ENCODE measurements around the gene LIAS.
"Not testable (repeated sequence)": the region's sequence is repeated elsewhere in the genome, so short reads cannot be mapped to it uniquely, and the experiment has no call there.

LIAS gene

DNA sequence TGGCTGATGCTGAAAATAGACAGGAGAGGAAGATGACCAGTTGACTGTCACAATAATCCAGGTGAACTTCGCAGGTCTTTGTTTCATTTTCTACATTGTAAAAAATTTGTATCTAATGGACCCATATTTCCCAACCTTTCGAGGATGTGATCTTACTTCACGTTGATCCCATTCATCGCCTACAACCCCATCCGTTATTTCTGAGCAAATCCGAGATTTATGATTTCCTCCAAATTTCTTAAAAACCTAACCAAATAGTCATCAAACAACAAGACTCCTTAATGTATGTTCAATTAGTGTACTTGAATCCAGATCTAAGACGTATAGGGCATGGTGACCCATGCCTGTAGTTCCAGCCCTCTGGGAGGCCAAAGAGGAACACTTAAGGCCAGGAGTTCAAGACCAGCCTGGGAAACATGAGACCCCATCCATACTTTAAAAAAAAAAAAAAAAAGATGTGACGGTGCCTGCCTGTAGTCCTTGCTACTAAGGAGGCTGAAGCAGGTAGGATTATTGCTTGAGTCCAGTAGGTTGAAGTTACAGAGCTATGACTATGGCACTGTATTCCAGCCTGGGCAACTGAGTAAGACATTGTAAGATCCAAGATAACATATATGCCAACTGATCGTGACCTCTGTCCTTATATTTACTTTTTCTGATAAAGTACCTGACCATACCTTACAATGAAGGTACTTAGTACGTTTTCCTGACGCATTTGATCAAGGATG lies 5.8 kb upstream of the LIAS start:
- in situ Hi-C loops (cut with MboI; ENCODE audit: low sequenced_read_pairs) = no loop called here

DNA sequence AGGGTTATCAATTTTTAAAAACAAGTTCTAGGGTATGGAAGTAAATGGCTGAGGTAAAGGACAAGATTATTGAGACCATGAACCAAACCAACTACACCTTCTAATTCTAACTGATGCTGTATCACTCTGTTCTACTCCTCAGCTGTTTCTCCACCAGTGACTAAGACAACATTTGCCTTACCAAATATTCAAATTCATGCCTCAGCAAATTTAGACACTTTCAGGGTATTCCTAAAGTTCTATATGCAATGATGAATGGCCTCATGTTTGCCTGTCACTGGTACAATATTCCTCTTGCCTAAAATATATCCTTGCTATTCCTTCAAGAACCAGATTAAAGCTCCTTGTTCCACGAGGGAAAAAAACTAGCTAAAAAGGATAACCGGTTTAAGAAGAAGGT lies 5.1 kb upstream of the LIAS start:
- in situ Hi-C loops (cut with MboI; ENCODE audit: low sequenced_read_pairs) = no loop called here

DNA sequence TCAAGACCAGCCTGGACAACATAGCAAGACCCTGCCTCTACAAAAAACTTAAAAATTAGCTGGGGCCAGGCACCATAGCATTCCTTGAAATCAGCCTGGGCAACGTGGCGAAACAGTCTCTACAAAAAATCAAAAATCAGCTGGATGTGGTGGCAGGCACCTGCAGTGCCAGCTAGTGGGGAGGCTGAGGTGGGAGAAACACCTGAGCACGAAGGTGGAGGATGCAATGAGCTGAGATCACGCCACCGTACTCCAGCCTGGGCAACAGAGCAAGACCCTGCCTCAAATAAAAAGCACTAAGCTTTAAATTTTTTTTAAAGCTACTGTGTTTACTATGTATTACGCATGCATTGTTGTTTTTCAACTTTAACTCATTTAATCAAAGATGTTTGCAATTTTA lies 3.4 kb upstream of the LIAS start:
- in situ Hi-C loops (cut with MboI; ENCODE audit: low sequenced_read_pairs) = no loop called here

DNA sequence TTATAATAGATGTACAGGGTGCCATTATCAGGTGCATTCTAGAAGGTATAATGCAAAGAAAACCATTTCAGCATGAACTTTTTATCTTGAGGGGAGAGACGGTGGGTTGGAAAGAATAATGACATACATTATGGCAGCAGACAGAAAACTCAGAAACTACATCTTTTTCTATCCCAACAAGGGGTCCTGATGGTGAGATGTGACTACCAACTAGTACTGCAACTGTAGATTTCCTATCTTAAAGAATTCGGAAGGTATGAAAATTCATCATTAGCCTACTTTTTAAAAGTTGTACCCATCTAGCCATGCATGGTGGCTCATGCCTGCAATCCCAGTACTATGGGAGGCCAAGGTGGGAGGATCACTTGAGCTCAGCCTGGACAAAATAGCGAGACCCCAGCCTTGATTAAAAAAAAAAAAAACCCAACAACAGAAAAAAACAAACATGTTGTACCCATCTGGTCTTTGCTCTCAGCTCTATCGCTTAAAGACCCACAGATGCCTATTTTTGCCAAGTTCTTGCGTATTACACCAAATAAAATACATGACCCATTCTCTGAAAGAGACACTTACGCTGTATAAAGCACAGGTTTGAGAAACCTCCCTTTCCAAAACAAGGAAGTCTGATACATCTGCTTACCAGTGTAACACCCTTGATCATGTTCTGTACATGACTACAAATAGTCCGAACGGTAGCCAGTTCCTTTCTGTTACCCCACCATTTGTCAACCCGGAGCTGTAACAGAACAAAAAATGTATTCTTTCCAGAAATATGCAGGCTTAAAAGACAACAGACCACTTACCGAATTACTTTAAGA lies 1.7 kb upstream of the LIAS start:
- in situ Hi-C loops (cut with MboI; ENCODE audit: low sequenced_read_pairs) = no loop called here

DNA sequence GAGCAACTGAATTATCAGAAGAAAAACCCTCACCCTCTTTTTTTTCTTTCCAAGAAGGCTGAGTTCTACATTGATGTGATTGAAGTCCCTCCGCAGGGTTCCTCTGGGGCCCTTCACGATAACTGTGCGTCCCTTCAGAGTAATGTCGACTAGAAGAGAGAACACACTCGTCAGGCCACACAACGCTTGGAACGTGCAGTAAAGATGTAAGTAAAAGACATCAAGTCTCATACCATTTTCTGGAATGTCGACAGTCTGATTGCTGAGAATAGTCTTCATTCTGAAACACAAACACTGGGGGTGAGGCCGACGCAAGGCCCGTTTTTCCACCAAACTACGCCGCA lies 723 bp upstream of the LIAS start:
- in situ Hi-C loops (cut with MboI; ENCODE audit: low sequenced_read_pairs) = not testable (repeated sequence)

DNA sequence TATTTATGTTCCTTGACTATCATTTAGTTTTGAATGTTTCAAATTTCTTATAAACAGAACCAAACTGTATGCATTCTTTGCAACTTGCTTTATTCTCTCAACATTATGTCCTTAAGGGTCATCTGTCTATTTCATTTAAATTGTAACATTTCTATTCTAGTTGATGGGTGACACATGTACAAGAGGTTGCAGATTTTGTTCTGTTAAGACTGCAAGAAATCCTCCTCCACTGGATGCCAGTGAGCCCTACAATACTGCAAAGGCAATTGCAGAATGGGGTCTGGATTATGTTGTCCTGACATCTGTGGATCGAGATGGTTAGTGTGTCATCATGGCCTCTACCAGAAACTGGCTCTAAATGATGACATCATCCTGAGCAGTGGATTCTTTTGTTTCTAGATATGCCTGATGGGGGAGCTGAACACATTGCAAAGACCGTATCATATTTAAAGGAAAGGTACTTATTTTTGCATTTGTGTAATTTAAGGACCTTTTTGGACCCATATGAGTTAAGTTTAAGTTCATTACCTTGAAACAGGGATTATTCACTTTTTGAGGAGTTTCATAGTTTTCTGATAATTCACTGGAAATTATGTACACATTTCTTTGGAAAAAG lies 6.1 kb downstream of the LIAS start:
- in situ Hi-C loops (cut with MboI; ENCODE audit: low sequenced_read_pairs) = no loop called here

DNA sequence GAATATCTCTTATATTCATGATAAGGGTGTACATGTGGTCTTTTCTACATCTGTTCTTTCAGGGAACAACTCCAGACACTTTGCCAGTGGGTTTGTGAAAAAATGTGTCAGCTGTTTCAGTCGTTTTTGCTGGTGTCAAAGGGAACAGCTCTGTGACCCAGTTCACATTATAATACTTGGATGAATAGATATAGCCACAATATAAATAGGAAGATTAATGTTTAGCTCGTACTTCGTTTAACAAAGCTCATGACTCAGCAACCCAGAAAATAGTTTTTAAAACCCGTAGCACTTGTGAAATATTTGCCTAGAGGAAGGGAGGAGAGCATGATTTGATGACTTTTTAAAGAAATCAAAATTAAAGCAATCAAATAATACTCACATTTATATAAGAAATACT lies 7.9 kb downstream of the LIAS start:
- in situ Hi-C loops (cut with MboI; ENCODE audit: low sequenced_read_pairs) = no loop called here

DNA sequence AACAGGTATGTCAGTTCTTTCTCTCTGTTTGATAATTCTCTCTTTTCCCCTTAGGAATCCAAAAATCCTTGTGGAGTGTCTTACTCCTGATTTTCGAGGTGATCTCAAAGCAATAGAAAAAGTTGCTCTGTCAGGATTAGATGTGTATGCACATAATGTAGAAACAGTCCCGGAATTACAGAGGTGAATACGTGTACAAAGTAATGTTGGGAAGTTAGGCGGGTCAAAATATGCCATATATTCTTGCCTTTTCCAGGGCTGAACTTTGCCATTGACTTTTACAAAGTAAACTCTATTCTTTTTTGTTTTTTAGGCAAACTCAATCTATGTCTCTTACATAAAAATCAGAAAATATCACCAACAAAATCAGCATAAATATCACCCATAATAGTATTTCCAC lies 8.6 kb downstream of the LIAS start:
- in situ Hi-C loops (cut with MboI; ENCODE audit: low sequenced_read_pairs) = no loop called here

DNA sequence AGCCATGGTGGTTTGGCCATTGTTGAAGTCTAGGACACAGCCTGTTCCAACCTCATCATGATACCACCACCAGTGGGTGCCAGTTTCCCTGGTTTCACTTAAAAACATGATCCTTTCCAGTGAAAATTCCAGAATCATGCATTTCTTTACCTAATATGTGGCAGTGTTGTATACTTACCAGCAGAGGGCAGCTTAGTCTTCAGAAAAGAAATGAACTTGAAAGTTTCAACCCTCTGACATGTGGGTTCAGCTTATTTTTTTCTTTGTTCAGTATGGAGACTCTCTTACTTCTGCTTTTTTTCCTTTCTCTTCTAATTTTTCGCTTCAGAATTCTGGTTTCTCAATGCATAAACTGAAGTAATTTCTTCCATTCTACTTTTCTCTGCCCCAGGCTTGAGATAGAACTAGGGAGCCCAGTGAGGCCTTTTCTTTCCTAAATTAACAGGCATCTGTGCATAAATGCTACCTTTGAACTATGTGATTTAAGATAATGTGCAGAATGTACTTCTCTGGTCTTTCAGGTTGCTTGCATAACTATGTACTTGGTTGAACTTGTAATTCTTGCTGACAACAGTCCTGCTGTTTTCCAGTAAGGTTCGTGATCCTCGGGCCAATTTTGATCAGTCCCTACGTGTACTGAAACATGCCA lies 10.7 kb downstream of the LIAS start:
- in situ Hi-C loops (cut with MboI; ENCODE audit: low sequenced_read_pairs) = no loop called here

DNA sequence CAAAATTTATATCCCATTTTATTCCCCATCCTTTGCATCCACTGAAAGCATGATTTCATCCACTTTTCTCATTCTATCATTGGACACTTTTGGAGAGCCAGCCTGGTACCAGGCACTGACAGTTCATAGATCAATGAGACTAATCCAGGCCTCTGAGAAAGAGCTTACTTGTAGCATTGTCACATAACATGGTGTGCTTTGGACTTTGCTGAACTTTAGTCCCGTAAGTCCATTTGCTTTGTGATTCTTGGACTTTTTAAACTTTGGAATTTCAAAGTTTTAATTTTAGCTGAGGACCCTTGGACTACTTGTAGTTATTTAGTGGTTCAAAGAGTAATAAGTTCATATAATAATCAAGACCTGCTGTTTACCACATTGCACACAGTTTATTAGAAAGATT lies 11.5 kb downstream of the LIAS start:
- in situ Hi-C loops (cut with MboI; ENCODE audit: low sequenced_read_pairs) = no loop called here

DNA sequence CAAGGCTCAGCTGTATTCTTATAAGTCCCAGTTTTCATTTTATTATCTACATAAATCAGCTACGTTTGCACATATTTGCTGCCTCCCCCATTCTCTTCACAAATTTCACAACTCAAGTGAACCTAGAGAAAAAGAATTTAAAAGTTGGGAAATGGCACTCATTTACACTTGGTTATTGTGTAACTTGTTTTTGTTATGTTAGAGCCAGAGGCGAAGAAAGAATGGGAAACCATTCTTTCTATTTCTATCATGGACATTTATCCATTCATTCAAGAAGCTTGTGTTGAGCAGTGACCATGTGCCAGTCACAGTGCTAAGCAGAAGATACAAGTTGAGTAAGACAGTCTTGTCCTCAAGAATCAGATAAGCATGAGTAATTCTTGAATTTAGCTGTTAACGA lies 13.5 kb downstream of the LIAS start:
- in situ Hi-C loops (cut with MboI; ENCODE audit: low sequenced_read_pairs) = no loop called here

DNA sequence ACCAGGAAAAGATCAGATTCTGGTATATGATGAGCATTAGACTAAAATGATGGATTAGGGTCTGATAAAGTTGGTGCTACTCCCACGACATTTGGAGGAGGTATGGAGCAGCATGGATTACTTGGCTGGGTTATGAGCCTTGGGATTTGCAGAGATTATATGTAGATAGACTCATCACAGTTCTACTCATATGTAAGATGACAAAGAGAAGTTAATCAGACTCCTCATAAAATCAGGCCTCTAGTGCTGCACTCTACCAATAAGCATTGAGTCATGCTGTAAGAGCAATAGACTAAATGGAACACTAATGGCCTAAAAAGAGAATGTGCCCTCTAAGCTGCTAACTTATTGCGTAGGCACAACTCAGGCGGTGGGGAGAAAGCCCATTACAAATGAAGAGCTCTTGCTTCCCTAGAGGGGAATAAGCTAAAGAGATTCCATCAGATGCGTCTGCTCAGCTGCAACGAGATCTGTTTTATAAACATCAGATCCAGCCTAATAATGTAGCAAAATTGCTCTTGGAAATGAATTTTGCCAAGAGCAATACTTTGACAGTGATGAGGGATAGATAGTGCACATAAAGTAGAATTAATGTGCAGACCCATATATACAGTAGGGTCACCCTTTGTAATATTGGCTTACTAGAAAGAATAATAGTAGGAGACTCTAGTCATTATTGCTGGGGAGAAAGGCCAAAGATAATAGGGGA lies 17.5 kb downstream of the LIAS start:
- in situ Hi-C loops (cut with MboI; ENCODE audit: low sequenced_read_pairs) = no loop called here

DNA sequence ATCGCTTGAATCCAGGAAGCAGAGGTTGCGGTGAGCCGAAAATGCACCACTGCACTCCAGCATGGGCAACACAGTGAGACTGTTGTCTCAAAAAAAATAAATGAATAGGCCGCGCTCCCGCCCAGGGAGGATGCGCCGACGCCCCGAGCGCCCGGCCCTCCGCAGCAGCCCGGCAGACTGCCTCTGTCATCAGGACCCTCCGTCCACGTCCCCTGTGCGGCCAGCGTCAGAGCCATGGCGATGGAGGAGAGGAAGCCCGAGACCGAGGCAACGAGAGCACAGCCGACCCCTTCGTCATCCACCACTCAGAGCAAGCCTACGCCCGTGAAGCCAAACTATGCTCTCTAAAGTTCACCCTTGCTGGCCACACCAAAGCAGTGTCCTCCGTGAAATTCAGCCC lies 21.4 kb downstream of the LIAS start:
- in situ Hi-C loops (cut with MboI; ENCODE audit: low sequenced_read_pairs) = no loop called here

DNA sequence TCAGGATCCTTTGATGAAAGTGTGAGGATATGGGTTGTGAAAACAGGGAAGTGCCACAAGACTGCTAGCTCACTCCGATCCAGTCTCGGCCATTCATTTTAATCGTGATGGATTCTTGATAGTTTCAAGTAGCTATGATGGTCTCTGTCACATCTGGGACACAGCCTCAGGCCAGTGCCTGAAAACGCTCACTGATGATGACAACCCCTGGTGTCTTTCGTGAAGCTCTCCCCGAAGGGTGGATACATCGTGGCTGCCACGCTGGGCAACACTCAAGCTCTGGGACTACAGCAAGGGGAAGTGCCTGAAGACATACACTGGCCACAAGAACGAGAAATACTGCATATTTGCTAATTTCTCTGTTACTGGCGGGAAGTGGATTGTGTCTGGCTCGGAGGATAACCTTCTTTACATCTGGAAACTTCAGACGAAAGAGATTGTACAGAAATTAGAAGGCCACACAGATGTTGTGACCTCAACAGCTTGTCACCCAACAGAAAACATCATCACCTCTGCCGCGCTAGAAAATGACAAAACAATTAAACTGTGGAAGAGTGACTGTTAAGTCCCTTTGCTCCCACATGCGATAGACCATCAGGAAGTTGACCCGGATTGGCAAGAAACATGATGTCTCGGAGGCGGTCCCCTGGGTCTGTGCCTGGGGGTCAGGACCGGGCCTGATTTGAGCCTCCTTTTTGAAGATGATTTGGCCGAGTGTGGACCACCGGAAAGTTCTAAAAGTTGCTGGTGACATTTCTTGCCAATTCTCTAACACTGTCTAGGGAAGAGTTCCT lies 22.2 kb downstream of the LIAS start:
- in situ Hi-C loops (cut with MboI; ENCODE audit: low sequenced_read_pairs) = no loop called here

DNA sequence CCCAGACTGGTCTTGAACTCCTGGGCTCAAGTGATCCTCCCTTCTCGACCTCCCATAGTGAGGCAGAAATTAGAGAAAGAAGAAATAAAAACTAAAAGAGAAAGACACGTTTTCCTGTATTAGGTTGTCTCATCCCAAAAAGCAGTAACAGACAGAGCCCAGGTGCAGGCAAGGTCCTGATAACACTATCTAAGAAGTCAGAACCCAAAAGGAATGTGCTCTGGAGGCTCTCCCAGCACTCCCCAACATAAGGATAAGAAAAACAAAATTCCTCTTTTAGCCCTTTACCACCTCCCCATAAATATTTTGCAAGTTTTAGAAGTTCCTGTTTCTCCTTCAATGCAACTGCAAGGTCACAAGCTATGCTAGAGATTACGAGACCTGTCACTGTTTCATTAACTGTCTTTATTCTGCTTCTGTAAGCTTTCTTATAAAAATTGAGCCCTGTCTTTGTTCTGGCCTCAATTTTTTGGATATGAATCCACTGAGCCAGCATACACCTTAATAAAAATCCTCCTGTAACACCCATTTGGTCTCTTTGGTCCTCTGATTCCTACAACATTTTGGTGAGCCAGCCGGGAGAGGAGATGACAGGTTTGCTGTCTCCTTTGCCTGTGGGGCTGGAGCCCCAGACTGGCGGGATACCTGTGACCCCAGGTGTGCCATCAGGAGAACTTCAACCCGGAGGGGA lies 25.9 kb downstream of the LIAS start:
- in situ Hi-C loops (cut with MboI; ENCODE audit: low sequenced_read_pairs) = no loop called here

DNA sequence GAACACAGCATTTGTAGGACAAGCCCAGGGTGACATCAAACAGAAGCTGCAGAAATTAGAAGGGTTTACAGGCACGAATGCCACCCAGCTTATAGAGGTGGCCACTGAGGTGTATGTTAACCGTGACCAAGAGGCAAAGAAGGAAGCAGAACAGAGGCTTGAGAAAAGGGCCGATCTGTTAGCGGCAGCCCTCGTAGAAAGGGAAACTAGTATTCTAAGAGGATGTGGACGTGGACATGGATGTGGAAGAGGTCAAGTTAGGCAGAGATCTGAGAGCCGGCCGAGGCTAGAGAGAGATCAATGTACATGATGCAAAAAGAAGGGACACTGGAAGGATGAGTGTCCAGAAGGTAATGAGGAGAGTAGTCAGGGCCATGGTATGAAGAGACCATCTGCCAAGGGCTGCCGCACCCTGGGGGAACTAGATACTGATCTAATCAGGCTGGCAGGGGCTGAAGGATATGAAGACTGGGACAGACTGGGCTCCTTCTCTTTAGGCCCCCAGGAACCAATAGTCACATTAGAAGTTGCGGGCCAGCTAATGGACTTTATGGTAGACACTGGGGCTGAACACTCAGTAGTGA lies 27.5 kb downstream of the LIAS start:
- in situ Hi-C loops (cut with MboI; ENCODE audit: low sequenced_read_pairs) = no loop called here

DNA sequence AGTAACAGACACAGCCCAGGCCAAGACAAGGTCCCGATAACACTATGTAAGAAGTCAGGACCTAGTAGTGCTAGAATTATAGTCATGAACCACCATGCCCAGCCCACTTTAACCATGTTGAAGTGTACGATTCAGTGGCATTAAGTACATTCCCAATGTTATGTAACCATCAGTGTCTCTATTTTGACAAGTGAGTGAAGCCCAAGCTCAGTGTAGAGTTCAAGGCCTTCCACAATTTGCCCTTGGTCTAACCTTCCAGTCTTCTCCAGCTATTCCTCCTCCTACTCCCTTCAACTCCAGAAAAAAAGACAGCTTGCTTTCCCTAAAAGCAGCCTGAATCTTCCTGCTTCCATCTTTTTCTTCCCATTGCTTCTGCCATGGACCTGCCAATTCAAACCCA lies 31.5 kb downstream of the LIAS start:
- in situ Hi-C loops (cut with MboI; ENCODE audit: low sequenced_read_pairs) = no loop called here

DNA sequence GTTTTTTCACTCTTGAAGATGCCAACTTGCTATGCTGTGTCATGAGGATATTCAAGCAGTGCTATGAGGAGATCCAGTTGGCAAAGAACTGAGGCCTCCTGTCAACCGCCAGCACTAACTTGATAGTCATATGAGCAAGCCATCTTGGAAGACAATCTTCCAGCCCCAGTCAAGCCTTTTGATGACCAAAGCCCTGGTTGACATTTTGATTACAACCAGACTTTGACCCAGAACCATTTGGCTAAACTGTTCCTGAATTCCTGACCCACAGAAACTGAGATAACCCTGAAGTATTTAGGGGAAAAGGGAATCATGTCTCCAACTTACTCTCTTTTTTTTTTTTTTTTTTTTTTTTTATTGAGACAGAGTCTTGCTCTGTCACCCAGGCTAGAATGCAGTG lies 35.5 kb downstream of the LIAS start:
- in situ Hi-C loops (cut with MboI; ENCODE audit: low sequenced_read_pairs) = no loop called here

DNA sequence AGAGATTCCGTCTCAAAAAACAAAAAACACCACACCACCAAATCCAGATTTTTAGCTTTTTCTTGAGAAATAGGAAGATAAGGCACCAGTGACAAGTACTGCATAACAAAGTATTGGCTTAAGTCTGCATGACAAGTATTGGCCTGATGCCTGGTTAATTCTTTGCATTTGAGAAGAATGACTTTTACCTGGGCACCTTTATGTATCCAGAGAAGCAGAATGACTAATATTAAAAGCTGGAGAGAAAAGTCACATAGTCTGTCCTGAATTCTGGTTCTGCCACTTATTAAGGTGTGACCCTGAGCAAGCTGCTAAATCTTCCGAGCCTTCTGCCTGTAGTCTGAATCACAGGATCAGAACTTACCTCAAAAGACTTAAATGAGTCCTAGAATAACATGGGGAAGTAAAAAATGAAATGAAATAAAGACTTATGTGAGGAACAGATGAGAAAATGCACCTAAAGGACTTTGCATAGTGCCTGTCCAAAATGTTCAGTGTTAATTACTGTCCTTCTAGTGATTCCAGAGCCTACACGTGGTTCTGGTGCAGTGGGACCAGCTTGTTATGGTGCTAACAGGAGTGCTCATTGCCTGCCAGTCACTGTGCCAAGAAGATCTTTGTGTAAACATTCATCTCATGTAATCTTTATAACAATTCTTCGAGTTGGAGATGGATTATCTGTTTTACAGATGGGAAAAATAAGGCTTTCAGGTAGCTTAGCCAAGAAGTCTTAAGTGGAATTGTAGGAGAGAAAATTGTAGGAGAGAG lies 36.8 kb downstream of the LIAS start:
- in situ Hi-C loops (cut with MboI; ENCODE audit: low sequenced_read_pairs) = no loop called here

Measured in hTERT RPE-1 (cell line).